ENCODE results near the gene EMC1. TPM values are rescaled to one million over a fixed set of nuclear protein-coding genes. Genes with fewer than 3 reads are reported as not detected.

The EMC1 gene
- total RNA-seq, 1 donor from 2014 or later: 63.8 TPM

- DNase-seq (ENCODE audit: low spot score in 2 of 2, unreplicated experiment in 2 of 2): no peak
- peaks cover 48% of the 10 kb centered on the region for H3K4me1 Mint-ChIP-seq
- H3K9me3 Mint-ChIP-seq: no peaks in the 10 kb centered on the region
- H3K27ac Mint-ChIP-seq: peak overlapping the region; percentile 100
- peak overlapping the region; percentile 94 for H3K4me3 Mint-ChIP-seq
- TF ChIP-seq CTCF (IDR thresholded peaks at IDR 0.05; ENCODE audit: unreplicated experiment): no peak
- H3K36me3 Mint-ChIP-seq: peaks cover 5% of the 10 kb centered on the region
- no peaks in the 10 kb centered on the region for H3K27me3 Mint-ChIP-seq (ENCODE audit: low read depth)
Observed at GRCh38 chr1:19210772-19211549, 40.4 kb downstream of the EMC1 start.

- Mint-ChIP-seq H3K27me3 (ENCODE audit: low read depth) (no peaks in the 10 kb centered on the region), H3K4me1 (peaks cover 56% of the 10 kb centered on the region), H3K9me3 (no peaks in the 10 kb centered on the region), H3K36me3 (peaks cover 2% of the 10 kb centered on the region), H3K27ac (peak within 1 kb of the TSS; percentile 100), H3K4me3 (peak within 1 kb of the TSS; percentile 94)
- DNase-seq (ENCODE audit: low spot score in 2 of 2, unreplicated experiment in 2 of 2): peak; percentile 86 to 96
- no peak for TF ChIP-seq CTCF (IDR thresholded peaks at IDR 0.05; ENCODE audit: unreplicated experiment)
Observed at GRCh38 chr1:19209990-19210771, 41.1 kb downstream of the EMC1 start, which contains the start of gene UBR4. Gene UBR4 (minus strand): TSS chr1:19210266. CDS start chr1:19210248, 18 bp downstream.

GRCh38 chr1:19209439-19209989 is 41.8 kb downstream of the EMC1 start:
- no peak for TF ChIP-seq CTCF (IDR thresholded peaks at IDR 0.05; ENCODE audit: unreplicated experiment)
- Mint-ChIP-seq H3K27ac (peak overlapping the region; percentile 97), H3K4me3 (peak overlapping the region; percentile 94), H3K9me3 (no peaks in the 10 kb centered on the region), H3K4me1 (peaks cover 60% of the 10 kb centered on the region), H3K27me3 (ENCODE audit: low read depth) (no peaks in the 10 kb centered on the region), H3K36me3 (peaks cover 2% of the 10 kb centered on the region)
- DNase-seq (ENCODE audit: low spot score in 2 of 2, unreplicated experiment in 2 of 2): no peak

GRCh38 chr1:19208710-19209438 is 42.5 kb downstream of the EMC1 start:
- no peaks in the 10 kb centered on the region for H3K27me3 Mint-ChIP-seq (ENCODE audit: low read depth)
- H3K4me3 Mint-ChIP-seq: peak overlapping the region; percentile 94
- H3K36me3 Mint-ChIP-seq: no peaks in the 10 kb centered on the region
- H3K4me1 Mint-ChIP-seq: peaks cover 60% of the 10 kb centered on the region
- H3K9me3 Mint-ChIP-seq: no peaks in the 10 kb centered on the region
- no peak for DNase-seq (ENCODE audit: low spot score in 2 of 2, unreplicated experiment in 2 of 2)
- H3K27ac Mint-ChIP-seq: peak overlapping the region; percentile 97
- TF ChIP-seq CTCF (IDR thresholded peaks at IDR 0.05; ENCODE audit: unreplicated experiment): no peak

- no peak for TF ChIP-seq CTCF (IDR thresholded peaks at IDR 0.05; ENCODE audit: unreplicated experiment)
- Mint-ChIP-seq H3K27ac (peak overlapping the region; percentile 64), H3K36me3 (no peaks in the 10 kb centered on the region), H3K27me3 (ENCODE audit: low read depth) (no peaks in the 10 kb centered on the region), H3K4me1 (peaks cover 54% of the 10 kb centered on the region), H3K4me3 (no peak overlapping the region), H3K9me3 (no peaks in the 10 kb centered on the region)
- DNase-seq (ENCODE audit: low spot score in 2 of 2, unreplicated experiment in 2 of 2): no peak
Observed at GRCh38 chr1:19206947-19207346, 44.4 kb downstream of the EMC1 start.

Data from mesothelial cell of epicardium (in vitro differentiated cells).